Glomerular visceral epithelial cell (primary cell): ENCODE results near the gene DUSP6.

Experiments used
- DNase-seq: peaks from one replicate; pipeline ENCODE4 v3.0.0-alpha.2; 2016; ENCODE audit errors: extremely low spot score

DUSP6 gene, protein sequence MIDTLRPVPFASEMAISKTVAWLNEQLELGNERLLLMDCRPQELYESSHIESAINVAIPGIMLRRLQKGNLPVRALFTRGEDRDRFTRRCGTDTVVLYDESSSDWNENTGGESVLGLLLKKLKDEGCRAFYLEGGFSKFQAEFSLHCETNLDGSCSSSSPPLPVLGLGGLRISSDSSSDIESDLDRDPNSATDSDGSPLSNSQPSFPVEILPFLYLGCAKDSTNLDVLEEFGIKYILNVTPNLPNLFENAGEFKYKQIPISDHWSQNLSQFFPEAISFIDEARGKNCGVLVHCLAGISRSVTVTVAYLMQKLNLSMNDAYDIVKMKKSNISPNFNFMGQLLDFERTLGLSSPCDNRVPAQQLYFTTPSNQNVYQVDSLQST

DNA sequence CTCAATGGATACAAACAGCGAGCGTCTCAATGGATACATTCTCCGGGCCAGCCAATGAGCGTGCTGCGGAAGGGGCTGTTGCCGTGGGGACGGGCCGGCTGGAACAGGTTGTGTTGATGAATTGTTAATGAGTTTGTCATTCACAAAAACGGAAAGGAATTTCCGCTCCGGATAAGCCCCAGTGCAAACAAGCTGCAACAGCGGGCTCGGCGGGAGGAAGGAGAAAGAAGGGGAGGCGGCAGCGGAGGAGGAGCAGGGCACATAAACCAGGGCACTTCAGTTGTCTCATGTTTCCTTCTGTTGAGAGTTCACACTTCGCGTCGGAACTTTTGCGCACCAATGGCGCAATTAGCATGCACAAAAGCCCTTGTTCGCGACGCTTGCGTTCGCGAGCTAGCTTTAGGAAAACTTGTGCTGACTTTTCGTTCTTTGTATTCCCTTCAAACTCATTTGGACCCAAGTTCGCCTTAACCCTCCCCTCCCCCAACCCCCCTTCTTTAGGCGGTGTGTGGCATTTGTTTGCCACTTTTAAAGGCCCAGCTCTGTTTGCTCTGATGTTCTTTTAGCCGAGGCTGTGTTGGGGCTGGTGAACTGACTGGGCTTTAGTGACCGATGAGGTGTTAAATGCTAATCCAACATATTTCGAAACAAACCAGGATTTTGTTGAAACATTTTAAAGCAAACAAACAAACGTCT is at the start of gene DUSP6:
Gene DUSP6, minus strand, starts transcription at position 10 of the 696 bp plus-strand sequence. CDS start 462 bp downstream, outside the sequence.
- peak; percentile 98 for DNase-seq

DNA sequence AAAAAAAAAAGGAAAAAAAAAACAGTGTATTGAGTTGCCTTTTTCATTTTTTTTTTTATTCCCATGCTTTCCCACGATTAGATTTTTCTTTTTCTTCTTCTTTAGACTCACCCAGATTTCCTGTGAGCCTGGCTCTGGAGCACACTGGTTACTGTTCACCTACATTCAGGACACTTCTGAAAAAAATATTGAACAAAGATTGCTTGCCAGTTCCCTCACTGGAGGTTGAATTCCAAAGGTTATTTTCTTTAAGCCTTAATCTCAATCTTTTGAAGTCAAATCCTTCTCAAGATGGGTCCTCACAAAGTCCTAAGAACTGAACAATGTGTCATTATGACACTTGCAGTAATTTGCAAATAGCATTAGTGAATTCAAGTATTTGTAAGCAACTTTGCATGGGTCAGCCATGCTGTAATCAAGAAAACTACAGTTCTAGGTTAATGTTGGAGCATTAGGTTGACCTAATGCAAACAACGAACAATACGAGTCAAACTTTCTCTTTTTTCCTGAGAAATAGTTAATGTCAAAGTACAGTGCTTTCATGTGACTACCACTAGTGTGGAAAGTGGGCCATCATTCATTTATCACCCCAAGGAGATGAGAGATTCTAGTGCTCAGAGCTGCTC is 49.2 kb upstream of the DUSP6 start:
- no peak for DNase-seq

DNA sequence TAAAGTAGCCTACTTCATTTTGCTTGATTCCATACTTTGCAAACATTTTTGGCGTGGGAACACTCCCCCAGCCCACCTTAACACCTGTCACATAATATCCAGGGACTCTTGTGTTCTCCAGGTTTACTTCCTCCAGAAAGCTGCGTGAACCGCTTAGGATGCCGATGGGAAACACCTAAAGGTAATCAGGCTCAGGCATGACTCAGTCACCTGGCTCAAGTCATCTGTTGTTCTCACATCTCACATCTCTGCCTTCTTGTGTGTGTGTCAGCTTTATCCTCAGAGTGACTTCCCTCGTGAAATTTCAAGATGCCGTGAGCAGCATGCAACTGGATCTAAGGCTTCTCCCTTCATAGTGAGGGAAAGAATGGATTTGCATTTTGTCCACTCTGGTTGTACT is 48.1 kb upstream of the DUSP6 start:
- DNase-seq = no peak

DNA sequence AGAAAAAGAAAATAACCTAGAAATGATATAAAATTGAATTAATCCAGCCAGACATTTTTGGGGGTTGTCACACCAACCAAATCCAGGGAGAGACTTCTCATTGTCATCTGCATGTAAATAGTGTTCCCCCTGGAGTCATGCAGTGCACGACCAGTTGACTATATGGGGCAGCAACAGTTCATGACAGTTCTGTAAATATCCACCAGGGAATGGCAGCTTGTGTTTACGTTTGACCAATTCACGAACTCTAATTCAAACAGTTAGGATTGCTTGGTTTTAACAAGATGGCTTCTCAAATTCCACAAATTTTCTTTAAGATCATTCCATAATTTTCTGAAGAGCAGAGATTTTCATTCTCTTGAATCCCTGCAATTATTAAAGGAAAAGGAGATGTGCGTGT is 43.4 kb upstream of the DUSP6 start:
- DNase-seq = no peak

DNA sequence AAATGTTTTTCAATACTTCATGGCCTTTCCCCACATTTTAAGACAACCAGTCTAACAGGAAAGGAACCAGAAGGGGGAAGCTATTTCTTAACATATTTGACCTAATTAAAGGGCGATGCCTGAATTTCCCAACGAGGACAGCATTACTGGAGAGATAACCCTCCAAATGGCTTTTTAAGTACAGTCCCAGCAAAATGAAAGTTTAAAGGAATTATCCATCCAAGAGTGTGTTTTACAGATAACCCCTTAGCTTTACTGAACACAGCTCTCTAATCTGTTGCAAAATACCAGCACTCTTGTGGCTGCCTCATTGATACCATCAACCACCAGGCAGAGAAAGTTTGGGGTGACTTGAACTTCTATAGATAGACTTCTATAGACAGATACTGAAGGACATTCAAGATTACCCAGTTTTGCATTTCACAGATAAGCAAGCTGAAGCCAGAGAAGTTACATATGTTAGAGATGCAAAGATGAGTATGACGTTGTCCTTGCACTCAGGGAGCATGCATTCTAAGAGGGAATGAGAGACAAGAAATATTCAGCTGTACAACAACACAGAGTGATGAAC is 41.3 kb upstream of the DUSP6 start:
- DNase-seq = no peak

DNA sequence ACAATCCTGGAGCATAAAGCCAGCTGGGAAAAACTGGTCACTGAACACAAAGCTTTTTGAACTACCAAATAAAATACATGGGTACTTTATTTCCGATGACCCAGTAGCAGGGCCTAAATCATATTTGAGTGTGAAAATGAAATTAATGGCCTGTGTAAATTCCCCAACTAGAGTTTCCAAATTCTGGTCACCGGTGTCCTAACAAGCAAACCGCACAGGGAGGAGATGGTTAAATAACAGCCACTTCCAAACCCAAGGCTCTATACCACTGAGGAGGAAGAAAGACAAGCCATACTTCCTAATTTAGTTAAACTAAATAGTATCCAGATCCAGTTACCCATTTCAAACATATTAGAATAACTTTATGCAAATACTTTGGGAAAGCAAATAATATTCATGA is 40.1 kb upstream of the DUSP6 start:
- no peak for DNase-seq

DNA sequence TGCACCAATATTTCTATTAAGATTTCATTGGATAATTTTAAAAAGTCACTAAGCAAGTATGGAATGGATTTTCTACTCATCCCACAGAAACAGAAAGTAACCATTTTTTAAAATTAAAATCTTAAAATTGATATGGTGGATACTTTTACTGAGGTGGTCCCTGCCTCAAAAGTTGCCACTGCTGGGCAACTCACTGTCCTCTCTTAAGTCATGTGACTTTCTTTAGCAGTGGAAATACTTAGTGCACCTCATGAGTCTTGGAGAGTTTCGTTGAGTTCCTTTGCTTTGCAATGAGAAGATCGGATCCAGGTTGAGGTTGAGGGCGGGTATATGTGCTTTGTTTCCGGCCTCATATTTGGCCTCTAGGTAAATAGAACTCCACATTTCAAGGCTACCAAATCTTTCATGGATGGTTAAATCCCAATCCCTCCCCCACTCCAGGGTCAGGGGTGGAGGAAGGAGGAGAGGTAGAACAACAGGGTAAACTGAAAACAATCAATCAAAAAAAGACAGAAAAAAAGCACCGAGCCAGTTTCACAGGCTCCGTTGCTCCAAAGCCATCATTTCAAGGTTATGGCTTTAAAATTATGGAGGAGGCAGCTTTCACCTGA is 39.5 kb upstream of the DUSP6 start:
- DNase-seq = no peak

DNA sequence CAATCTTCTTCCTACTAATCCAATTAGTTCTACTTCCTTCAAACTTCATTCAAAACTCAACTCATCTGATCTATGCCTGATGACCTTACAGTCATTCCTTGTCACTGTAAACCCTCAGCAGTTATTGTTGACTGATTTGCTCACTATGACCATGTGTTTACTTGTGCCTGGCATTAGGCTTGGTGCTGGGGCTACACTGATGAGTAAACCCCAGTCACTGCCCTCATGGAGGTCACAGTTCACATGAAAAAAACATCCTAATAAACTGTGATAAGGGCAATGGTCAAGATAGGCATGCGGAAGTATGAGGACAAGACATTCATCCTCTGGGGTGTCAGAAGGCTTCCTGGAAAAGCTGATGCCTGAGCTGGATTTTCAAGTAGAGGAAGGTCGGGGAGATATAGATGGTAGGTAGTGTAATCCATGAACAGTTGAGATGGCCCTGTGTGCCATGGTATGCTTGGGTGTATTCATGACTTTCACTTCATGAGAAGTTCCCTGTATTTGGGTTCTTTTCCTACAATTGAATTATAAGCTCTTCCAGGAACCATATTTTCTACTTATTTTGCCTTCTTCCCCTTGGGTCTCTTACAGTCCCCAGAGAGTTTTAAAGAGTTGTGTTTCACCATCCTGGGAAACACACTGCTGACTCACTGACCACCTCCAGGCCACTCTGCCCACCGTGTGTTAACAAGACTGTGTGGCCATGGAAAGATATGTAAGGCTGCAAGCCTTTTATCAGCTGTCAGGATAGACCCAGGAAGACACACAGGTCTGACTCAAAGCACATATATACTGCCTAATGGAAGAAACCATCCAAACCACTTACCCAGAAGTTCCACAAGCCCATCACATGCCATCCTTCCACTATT is 38.7 kb upstream of the DUSP6 start:
- DNase-seq = peak; percentile 71

DNA sequence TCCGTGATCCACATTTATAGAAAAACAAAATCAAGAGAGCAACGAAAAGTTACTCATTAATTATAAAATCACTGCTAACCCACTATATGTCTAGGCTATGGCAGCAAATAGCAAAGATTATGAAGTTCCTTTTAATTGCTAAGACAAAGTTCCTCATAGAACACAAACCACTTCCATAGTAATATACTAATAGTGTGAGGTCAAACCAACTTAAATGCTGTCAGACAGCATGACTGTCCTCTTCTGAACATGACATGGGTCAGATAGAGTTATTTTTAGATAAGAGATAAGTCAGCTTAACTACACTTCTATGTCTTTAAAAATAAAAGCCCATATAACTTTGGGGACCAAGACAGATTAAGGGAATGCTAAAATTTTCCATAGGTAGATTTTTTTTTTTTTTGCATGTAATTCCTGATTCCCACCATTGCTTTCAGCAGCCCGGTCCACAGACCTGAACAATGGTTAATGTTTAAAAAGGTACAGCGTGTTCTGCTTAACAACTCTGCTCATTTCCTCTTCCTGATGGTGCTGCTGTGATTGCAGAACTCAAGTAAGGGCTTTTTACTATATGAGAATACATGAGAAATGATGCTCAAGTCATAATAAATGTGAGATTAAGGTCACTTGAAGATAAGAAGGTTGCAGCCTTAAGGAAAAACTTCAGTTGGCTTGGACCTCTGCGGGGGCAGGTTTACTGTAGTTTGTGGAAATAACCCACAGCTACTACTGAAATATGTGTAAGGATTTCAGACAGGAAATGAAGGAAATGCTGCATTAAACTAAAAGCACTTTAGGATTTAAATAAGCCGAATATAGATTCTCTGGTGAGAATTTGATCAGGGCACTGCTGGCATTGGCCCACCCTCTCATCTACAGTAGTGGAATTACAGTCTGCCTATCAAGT is 37.7 kb upstream of the DUSP6 start:
- DNase-seq = peak; percentile 34

DNA sequence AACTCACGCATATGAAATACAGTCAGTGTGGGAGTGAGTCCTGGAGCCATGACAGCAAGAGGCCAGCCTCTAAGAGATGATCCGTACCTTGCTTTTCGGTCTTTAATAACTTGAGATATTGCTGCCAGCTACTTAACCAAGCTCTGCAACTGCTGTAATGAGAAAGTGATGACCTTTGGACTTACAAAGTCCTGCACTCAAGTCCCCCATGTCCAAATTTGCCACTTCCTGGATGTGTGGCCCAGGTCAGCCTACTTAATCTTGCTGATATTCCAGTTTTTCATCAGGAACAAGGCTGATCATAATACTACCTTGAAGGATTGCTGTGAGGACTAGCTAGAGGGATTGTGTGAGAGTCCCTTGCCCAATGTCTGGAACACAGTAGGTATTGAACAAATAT is 33.8 kb upstream of the DUSP6 start:
- DNase-seq = no peak

DNA sequence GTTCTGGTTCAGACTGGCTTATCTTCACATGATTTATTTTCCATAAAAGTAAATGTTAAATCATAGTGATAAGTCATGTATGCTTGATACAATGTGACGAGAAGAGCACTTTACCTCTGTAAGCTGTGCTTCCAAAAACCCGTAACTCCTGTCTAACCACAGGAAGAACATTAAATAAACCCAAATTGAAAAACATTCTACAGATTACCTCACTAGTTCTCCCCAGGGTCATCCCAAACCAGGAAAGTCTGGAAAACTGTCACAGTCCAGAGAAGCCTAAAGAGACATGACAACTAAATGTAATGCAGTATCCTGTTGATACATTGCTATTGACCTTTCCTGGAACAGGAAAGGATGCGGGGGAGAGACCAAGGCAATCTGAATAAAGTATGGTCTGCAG is 32.5 kb upstream of the DUSP6 start:
- no peak for DNase-seq

DNA sequence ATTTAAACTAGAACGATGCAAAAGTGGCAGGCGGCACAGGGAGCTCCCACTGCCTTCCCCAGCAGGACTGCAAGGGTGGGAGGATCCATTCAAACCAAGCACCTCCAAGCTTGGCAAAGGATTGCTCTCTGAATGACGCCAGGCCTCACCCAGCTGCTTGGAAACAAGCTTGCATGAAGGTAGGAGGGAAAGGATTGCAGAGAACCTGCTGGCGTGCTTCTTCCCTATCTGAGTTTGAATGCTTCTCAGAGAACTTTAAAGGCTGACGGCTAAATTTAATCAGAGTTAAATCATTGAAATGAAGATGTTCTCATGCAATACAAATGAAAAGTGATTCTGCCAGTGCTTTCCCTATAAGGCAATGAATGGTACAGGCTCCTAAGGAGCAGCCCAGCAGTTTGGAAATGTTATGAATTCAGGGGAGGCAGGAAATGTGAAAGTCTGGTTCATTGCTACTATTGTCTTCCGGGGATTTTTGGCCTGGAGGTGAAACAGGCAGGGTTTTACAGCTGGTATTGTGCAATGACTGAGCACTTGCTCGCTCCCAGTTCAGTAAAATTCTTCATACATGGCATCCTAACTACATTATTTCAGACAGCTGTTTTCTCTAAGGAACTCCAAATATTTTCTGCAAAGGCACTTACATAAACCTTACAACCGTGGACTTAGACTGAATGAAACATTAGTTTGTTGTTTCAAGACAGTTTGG is 31.9 kb upstream of the DUSP6 start:
- peak; percentile 17 for DNase-seq

DNA sequence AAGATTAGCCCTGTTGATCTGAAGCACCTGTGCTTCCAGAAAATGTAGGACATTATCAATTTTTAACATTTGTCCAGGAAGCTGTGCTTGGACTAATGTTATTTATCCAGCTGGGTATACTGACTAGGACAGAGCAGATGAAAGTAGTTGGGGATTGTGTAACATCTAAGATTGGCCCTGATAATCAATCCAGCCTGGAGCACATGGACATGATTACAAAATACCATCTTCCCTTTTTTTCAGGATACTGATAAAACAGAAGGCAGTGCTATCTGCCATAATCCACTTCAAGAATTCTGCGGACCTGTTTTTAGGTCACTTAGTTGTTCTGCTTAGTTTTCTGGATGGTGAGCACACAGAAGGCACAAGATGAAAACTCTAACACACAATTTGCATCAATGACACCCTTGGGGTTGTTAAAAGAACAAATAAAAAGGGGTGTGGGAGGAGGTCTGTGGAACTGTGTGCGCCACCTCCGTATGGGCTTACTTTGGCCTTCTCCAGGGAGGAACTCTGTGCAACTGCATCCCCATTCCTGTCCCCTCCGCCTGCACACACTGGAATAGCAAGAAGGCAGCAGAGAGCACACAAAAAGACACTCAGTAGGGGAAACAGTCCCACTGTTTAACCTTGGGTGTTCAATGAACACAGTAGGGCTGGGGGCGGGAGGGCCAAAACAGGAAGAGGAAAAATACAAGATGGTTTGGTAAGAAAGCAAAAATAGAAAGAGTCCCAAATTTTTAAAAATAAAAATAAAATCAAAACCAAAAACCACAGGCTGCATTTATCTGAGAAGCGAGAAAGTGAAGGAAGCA is 31.1 kb upstream of the DUSP6 start:
- DNase-seq = no peak

DNA sequence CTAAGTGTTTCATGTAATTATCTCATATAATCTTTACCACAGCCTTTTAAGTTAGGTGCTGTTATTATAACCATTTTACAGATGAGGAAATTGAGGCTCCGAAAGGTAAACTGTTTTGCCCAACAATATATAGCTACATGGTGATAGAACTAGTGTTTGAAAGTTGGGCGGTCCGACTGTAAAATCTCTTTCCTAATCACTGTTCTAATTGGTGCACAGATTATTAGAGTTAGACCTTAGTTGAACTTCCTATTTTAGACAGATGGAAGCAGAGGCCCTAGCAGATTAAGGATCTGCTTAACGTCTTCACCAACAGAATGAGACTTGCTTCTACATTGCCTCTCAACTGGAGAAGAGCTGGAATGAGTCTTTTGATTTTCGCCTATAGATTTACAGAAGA is 30.0 kb upstream of the DUSP6 start:
- no peak for DNase-seq

DNA sequence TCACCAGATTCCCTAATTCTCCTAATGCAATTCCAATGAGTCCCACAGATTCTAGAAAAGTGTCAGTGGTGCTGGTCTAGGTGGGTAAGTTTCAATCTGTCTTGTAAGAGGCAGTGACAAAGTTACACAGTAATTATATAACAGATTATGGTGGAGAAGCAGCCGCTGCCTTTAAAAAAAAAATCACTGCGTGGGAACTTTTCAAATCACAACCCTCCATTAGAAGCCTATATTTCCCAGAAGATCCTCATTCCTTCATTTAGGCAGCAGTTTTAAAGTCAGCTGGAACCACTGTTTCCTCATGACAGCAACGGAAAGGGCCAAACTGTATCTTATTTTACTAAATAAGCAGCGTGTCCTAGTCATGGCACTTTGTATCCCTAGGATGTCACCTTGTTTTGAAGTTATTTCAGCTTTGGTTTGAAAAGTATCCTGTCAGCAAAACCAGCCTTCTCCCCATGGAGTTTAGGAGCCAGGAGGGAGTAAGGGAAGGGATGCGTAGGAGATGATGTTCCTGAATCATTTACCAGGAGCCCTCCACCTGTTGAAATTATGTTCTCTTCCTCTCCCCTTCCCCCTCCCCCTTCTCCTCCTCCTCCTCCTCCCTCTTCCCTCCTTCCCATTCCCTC is 27.7 kb upstream of the DUSP6 start:
- no peak for DNase-seq

DNA sequence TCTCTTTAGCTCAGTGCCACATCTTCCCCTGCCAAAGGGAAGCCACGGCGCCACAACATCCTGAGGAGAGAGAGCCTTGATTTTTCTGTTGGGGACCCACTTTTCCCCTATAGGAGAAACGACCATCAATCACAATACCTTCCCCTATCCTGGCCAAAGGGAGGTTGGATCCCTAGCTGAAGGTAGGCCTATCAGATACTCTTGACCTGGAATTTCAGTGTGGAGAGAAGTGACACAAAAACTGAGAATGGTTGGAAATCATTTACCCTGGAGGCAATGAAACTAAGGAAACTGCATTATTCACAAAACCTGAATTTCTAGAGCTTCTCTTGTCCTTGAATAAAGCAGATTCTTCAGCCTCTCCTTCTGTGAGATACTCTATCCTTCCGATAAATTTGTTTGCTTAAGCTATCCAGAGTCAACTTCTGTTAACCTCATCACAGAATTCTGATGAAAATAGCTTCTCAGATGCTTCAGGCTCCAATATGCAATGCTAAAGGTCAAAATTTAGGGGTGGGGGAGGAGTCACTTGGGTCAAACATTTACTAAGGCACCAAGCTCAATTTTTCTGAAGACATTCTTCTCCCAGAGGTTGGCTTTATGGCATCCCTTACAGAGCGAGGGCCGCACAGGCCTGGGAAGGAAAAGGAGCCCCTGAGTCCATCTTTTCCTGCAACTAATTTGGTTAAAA is 27.0 kb upstream of the DUSP6 start:
- DNase-seq = no peak

DNA sequence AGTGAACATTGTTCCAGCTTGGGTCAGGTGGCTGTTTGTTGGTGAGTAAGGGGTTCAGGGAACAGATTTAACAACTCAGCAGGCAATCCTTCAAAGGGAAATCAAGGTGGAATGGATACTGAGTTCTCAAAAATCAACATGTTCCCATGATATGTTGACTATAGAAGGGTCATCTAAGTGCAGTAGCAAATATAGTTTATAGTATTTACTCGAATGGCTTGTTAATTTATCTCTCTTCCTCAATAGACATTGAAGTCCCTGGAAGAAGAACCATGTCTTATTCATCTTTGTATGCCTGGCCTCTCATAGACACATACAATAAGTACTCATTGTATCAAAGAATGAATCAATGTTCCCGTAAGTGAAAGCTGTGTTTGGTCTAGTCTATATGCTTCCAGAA is 24.5 kb upstream of the DUSP6 start:
- DNase-seq = no peak

DNA sequence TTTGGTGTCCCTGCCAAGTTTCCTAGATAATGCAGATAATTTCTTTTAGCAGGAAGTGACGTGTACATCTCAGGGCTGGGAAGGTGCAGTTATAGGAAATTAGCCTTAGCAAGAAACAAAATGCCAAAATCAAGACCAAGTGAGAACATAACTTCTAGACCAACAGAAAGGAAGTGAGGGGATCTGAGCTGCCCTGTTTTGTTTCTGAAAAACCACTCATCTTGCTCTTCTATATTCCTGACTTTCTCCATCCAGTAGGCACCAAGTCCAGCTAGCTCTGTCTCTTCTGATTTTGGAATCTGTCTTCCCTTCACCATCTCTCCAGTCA is 23.9 kb upstream of the DUSP6 start:
- no peak for DNase-seq
